WTC11 (cell line): ENCODE results near the gene GPRC5B.

ENCODE experiments used
- ATF2 ChIP-seq: sonication (generic); formaldehyde crosslinking; IDR thresholded peaks from 2 replicates; pipeline ENCODE4 v1.8.1; 2022; ENCODE audit warnings: low read depth, missing genetic modification reagents, borderline replicate concordance
- ATF3 ChIP-seq: sonication (generic); formaldehyde crosslinking; conservative IDR thresholded peaks from 2 replicates; pipeline ENCODE4 v1.8.1; 2022; ENCODE audit warnings: mild to moderate bottlenecking, missing genetic modification reagents
- CREB1 ChIP-seq: sonication (generic); formaldehyde crosslinking; IDR thresholded peaks from 2 replicates; pipeline ENCODE4 v1.8.0; 2023; ENCODE audit warnings: mild to moderate bottlenecking, missing genetic modification reagents
- CTCF ChIP-seq: fragments of 200-600 bp; IDR thresholded peaks from 2 replicates; pipeline ENCODE4 v1.8.0; 2022; ENCODE audit warnings: antibody characterized with exemption
- MAX ChIP-seq: sonication (generic); formaldehyde crosslinking; IDR thresholded peaks from 2 replicates; pipeline ENCODE4 v1.8.0; 2022; ENCODE audit warnings: mild to moderate bottlenecking, missing genetic modification reagents
- MXD4 ChIP-seq: fragments of 250-450 bp; sonication (Bioruptor Pico); IDR thresholded peaks from 2 replicates; pipeline ENCODE4 v1.8.0; 2021; ENCODE audit warnings: mild to moderate bottlenecking, moderate library complexity, borderline replicate concordance
- NR2C2 ChIP-seq: sonication (generic); formaldehyde crosslinking; IDR thresholded peaks from 2 replicates; pipeline ENCODE4 v1.8.0; 2022; ENCODE audit warnings: mild to moderate bottlenecking, missing genetic modification reagents
- OVOL2 ChIP-seq: fragments of 250-450 bp; sonication (Bioruptor Pico); IDR thresholded peaks from 2 replicates; pipeline ENCODE4 v1.9.0; 2021; ENCODE audit warnings: mild to moderate bottlenecking, borderline replicate concordance
- SP1 ChIP-seq: sonication (generic); formaldehyde crosslinking; conservative IDR thresholded peaks from 2 replicates; pipeline ENCODE4 v1.8.1; 2022; ENCODE audit warnings: missing genetic modification reagents
- ZNF121 ChIP-seq: sonication (generic); formaldehyde crosslinking; IDR thresholded peaks from 2 replicates; pipeline ENCODE4 v1.8.0; 2023; ENCODE audit warnings: missing genetic modification reagents
- ZNF396 ChIP-seq: fragments of 250-450 bp; sonication (Bioruptor Pico); IDR thresholded peaks from 2 replicates; pipeline ENCODE4 v1.8.0; 2021; ENCODE audit warnings: mild to moderate bottlenecking, moderate library complexity, borderline replicate concordance
- ZNF416 ChIP-seq: fragments of 250-450 bp; sonication (Bioruptor Pico); IDR thresholded peaks from 2 replicates; pipeline ENCODE4 v1.9.0; 2021; ENCODE audit warnings: mild to moderate bottlenecking, inconsistent platforms
- ZSCAN18 ChIP-seq: fragments of 250-450 bp; sonication (Bioruptor Pico); IDR thresholded peaks from 2 replicates; pipeline ENCODE4 v2.1.2; 2022; ENCODE audit warnings: mild to moderate bottlenecking, moderate library complexity

DNA sequence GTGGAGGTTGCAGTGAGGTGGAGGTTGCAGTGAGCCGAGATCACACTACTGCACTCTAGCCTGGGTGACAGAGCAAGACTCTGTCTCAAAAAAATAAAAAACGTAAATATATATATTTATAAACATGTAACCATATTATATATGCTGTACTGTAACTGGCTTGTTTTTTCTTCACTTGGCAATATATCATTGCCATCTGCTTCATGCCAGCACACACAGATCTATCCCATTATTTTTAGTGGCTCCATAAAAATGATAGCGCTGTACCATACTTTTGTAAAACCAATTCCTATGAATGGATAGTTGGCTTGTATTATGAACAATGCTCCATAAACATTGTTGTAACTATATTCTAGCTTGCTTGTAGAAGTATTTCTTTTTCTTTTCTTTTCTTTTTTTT, 49.5 kb downstream of the GPRC5B start:
- TF ChIP-seq CTCF (no peak), ATF2 (CRISPR knock-in tag) (no peak), NR2C2 (CRISPR knock-in tag) (no peak), ATF3 (CRISPR knock-in tag) (no peak), ZNF121 (CRISPR knock-in tag) (no peak), ZNF396 (no peak), MXD4 (CRISPR knock-in tag) (no peak), ZSCAN18 (CRISPR knock-in tag) (no peak), ZNF416 (CRISPR knock-in tag) (no peak), CREB1 (no peak), OVOL2 (no peak), SP1 (CRISPR knock-in tag) (no peak), MAX (CRISPR knock-in tag) (no peak)
